HEK293 (cell line): ENCODE results near the gene AATK.

Experiments
- CTCF ChIA-PET: fragments of 350-600 bp; formaldehyde crosslinking; extraction: SDS; loops from one replicate; lab custom pipeline; 2021; ENCODE audit warnings: antibody characterized with exemption; lab: Yijun Ruan, JAX
- POLR2A ChIA-PET: fragments of 300-600 bp; formaldehyde crosslinking; extraction: SDS; loops from one replicate; lab custom pipeline; 2020; ENCODE audit warnings: antibody characterized with exemption, inconsistent platforms; lab: Yijun Ruan, JAX
- H3K27ac ChIP-seq: fragments of 200-500 bp; sonication (Bioruptor generic); 2 replicates; pipeline ENCODE4 v1.5.1; 2014; ENCODE audit warnings: low read depth, low read length, control low read depth, inconsistent platforms; ENCODE audit errors: extremely low read depth
- H3K36me3 ChIP-seq, 2 experiments: fragments of 200-500 bp in 1 of 2; sonication (Bioruptor generic) in 1 of 2; 1 replicate in 1 of 2; 2 replicates in 1 of 2; pipeline ENCODE4 v1.5.1; 2014 to 2017; ENCODE audit warnings: inconsistent platforms in 2 of 2, low read length in 2 of 2; ENCODE audit not compliant: control insufficient read depth in 2 of 2, insufficient read depth in 1 of 2
- H3K4me1 ChIP-seq: fragments of 200-500 bp; sonication (Bioruptor generic); 2 replicates; pipeline ENCODE4 v1.5.1; 2014; ENCODE audit warnings: mild to moderate bottlenecking, low read length, inconsistent platforms; ENCODE audit not compliant: control insufficient read depth, insufficient read depth
- H3K4me3 ChIP-seq: 2 replicates; pipeline ENCODE4 v1.5.1; 2011; ENCODE audit warnings: low read depth, mild to moderate bottlenecking, control low read depth, low read length, moderate library complexity
- H3K9me3 ChIP-seq: fragments of 200-500 bp; sonication (Bioruptor generic); 2 replicates; pipeline ENCODE4 v1.5.1; 2014; ENCODE audit warnings: low read depth, low read length, inconsistent platforms; ENCODE audit not compliant: control insufficient read depth, insufficient read depth
- HOXC10 ChIP-seq: sonication (generic); formaldehyde crosslinking; IDR thresholded peaks from 2 replicates; pipeline ENCODE4 v1.8.1; 2023; ENCODE audit warnings: mild to moderate bottlenecking, missing genetic modification reagents
- HOXD13 ChIP-seq: sonication (generic); formaldehyde crosslinking; IDR thresholded peaks from 2 replicates; pipeline ENCODE4 v1.8.0; 2022; ENCODE audit warnings: missing genetic modification reagents, borderline replicate concordance
- OSR2 ChIP-seq: fragments of 450-650 bp; formaldehyde crosslinking; IDR thresholded peaks from 2 replicates; pipeline ENCODE4 v1.5.1; 2016; ENCODE audit warnings: missing biosample characterization, missing genetic modification characterization
- PRDM1 ChIP-seq: fragments of 450-650 bp; formaldehyde crosslinking; IDR thresholded peaks from 2 replicates; pipeline ENCODE4; 2016; ENCODE audit warnings: missing biosample characterization, missing genetic modification characterization
- RBAK ChIP-seq: fragments of 450-650 bp; formaldehyde crosslinking; IDR thresholded peaks from 2 replicates; pipeline ENCODE4 v1.5.1; 2016; ENCODE audit warnings: missing biosample characterization, missing genetic modification characterization
- ZFP69B ChIP-seq: fragments of 450-650 bp; formaldehyde crosslinking; IDR thresholded peaks from 2 replicates; pipeline ENCODE4 v1.5.1; 2016; ENCODE audit warnings: missing biosample characterization, missing genetic modification characterization
- ZNF114 ChIP-seq: fragments of 450-650 bp; formaldehyde crosslinking; IDR thresholded peaks from 2 replicates; pipeline ENCODE4 v1.5.0; 2017; ENCODE audit warnings: missing biosample characterization, missing genetic modification characterization
- ZNF184 ChIP-seq: fragments of 450-650 bp; IDR thresholded peaks from 2 replicates; pipeline ENCODE4 v1.5.1; 2018; ENCODE audit warnings: missing biosample characterization, mild to moderate bottlenecking, missing genetic modification characterization
- ZNF2 ChIP-seq: fragments of 450-650 bp; formaldehyde crosslinking; IDR thresholded peaks from 2 replicates; pipeline ENCODE4 v1.5.1; 2016; ENCODE audit warnings: missing biosample characterization, missing genetic modification characterization
- ZNF24 ChIP-seq: fragments of 450-650 bp; formaldehyde crosslinking; IDR thresholded peaks from 2 replicates; pipeline ENCODE4 v1.5.1; 2016; ENCODE audit warnings: missing biosample characterization, missing genetic modification characterization
- ZNF354C ChIP-seq: fragments of 450-650 bp; formaldehyde crosslinking; IDR thresholded peaks from 2 replicates; pipeline ENCODE4 v1.5.1; 2016; ENCODE audit warnings: missing biosample characterization, missing genetic modification characterization, low read depth, borderline replicate concordance
- ZNF521 ChIP-seq: fragments of 450-650 bp; formaldehyde crosslinking; IDR thresholded peaks from 2 replicates; pipeline ENCODE4 v1.5.1; 2017; ENCODE audit warnings: missing biosample characterization, mild to moderate bottlenecking, missing genetic modification characterization
- ZNF558 ChIP-seq: fragments of 450-650 bp; formaldehyde crosslinking; IDR thresholded peaks from 2 replicates; pipeline ENCODE4 v1.5.1; 2016; ENCODE audit warnings: missing biosample characterization, missing genetic modification characterization
- ZNF585B ChIP-seq: fragments of 450-650 bp; formaldehyde crosslinking; IDR thresholded peaks from 2 replicates; pipeline ENCODE4 v1.5.1; 2016; ENCODE audit warnings: missing biosample characterization, missing genetic modification characterization
- ZNF621 ChIP-seq: fragments of 450-650 bp; formaldehyde crosslinking; IDR thresholded peaks from 2 replicates; pipeline ENCODE4 v1.5.1; 2017; ENCODE audit warnings: missing biosample characterization, missing genetic modification characterization
- ZNF677 ChIP-seq: fragments of 450-650 bp; IDR thresholded peaks from 2 replicates; pipeline ENCODE4 v1.5.0; 2018; ENCODE audit warnings: missing biosample characterization, mild to moderate bottlenecking, missing genetic modification characterization, moderate library complexity
- ZNF837 ChIP-seq: fragments of 450-650 bp; formaldehyde crosslinking; IDR thresholded peaks from 2 replicates; pipeline ENCODE4 v1.5.1; 2016; ENCODE audit warnings: missing biosample characterization, missing genetic modification characterization
- TF ChIP-seq, protein P1 (sequence below): fragments of 450-650 bp; formaldehyde crosslinking; IDR thresholded peaks from 2 replicates; pipeline ENCODE4 v1.5.1; 2016; ENCODE audit warnings: missing biosample characterization, missing genetic modification characterization
- TF ChIP-seq, protein P2 (sequence below): fragments of 450-650 bp; formaldehyde crosslinking; IDR thresholded peaks from 2 replicates; pipeline ENCODE4 v1.5.1; 2017; ENCODE audit warnings: missing biosample characterization, missing genetic modification characterization
- TF ChIP-seq, protein P3 (sequence below): sonication (generic); formaldehyde crosslinking; IDR thresholded peaks from 2 replicates; pipeline ENCODE4 v1.8.1; 2022; ENCODE audit warnings: mild to moderate bottlenecking, moderate library complexity, missing genetic modification reagents
- TF ChIP-seq, protein P4 (sequence below): fragments of 450-650 bp; formaldehyde crosslinking; IDR thresholded peaks from 2 replicates; pipeline ENCODE4 v1.5.1; 2016; ENCODE audit warnings: missing biosample characterization, missing genetic modification characterization

Gene AATK

DNA sequence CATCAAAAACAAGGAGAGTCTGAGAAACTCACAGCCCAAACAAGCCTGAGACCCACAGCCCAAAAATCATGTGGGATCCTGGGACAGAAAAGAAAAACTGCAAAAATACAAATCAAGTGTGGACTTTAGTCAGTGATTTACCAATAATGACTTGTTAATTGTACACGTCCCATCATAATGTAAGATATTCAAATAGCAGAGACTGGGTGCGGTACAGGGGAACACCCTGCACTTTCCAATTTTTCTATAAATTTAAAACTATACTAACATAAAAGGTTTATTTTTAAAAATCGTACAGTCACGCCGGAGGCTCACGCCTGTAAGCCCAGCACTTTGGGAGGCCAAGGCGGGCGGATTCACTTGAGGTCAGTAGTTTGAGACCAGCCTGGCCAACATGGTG is 48.0 kb upstream of the AATK start (continued):
- TF ChIP-seq, protein P1, sequence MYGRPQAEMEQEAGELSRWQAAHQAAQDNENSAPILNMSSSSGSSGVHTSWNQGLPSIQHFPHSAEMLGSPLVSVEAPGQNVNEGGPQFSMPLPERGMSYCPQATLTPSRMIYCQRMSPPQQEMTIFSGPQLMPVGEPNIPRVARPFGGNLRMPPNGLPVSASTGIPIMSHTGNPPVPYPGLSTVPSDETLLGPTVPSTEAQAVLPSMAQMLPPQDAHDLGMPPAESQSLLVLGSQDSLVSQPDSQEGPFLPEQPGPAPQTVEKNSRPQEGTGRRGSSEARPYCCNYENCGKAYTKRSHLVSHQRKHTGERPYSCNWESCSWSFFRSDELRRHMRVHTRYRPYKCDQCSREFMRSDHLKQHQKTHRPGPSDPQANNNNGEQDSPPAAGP, result no peak
- TF ChIP-seq ZNF585B (tag by site-specific recombination) (no peak), ZNF114 (tag by site-specific recombination) (no peak)

DNA sequence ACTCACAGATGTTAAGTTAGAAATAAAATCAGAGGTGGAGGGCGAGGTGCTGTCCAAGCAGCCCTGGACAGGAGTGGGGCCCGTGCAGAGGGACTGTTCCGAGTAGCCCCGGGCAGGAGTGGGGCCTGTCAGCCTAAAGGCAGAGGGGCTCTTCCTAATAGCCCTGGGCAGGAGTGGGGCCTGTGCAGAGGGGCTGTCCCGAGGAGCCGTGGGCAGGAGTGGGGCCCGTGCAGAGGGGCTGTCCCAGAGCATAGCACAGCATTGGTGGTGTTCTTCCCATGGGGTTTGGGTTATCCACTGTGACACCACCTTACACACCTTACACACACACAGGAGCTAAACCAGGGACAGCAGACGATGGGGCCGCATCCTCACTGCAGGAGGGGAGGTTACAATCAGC is 46.3 kb upstream of the AATK start:
- H3K27ac ChIP-seq, result no peak overlapping the region
- ChIA-PET POLR2A (no interaction called here), CTCF (no interaction called here)
- no peaks in the 10 kb centered on the region for H3K4me1 ChIP-seq
- H3K4me3 ChIP-seq, result no peak overlapping the region
- peaks cover 7 to 33% of the 10 kb centered on the region in 2 experiments; a peak in 2 of 3 replicates for H3K36me3 ChIP-seq
- H3K9me3 ChIP-seq, result no peaks in the 10 kb centered on the region
- TF ChIP-seq HOXC10 (CRISPR knock-in tag), result no peak
- TF ChIP-seq, protein P2, sequence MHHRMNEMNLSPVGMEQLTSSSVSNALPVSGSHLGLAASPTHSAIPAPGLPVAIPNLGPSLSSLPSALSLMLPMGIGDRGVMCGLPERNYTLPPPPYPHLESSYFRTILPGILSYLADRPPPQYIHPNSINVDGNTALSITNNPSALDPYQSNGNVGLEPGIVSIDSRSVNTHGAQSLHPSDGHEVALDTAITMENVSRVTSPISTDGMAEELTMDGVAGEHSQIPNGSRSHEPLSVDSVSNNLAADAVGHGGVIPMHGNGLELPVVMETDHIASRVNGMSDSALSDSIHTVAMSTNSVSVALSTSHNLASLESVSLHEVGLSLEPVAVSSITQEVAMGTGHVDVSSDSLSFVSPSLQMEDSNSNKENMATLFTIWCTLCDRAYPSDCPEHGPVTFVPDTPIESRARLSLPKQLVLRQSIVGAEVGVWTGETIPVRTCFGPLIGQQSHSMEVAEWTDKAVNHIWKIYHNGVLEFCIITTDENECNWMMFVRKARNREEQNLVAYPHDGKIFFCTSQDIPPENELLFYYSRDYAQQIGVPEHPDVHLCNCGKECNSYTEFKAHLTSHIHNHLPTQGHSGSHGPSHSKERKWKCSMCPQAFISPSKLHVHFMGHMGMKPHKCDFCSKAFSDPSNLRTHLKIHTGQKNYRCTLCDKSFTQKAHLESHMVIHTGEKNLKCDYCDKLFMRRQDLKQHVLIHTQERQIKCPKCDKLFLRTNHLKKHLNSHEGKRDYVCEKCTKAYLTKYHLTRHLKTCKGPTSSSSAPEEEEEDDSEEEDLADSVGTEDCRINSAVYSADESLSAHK (tag by site-specific recombination), result no peak
- TF ChIP-seq ZNF184 (tag by site-specific recombination), result no peak
- no peak for TF ChIP-seq OSR2 (tag by site-specific recombination)
- TF ChIP-seq ZNF24 (tag by site-specific recombination), result no peak
- TF ChIP-seq ZNF677 (tag by site-specific recombination), result no peak
- no peak for TF ChIP-seq RBAK
- TF ChIP-seq ZNF558, result no peak
- no peak for TF ChIP-seq ZNF837 (tag by site-specific recombination)
- TF ChIP-seq ZNF521 (tag by site-specific recombination), result no peak
- no peak for TF ChIP-seq ZNF354C
- TF ChIP-seq PRDM1 (tag by site-specific recombination), result no peak
- TF ChIP-seq ZNF114 (tag by site-specific recombination), result no peak
- no peak for TF ChIP-seq ZNF621 (tag by site-specific recombination)
- no peak for TF ChIP-seq ZNF2
- no peak for TF ChIP-seq ZFP69B
- TF ChIP-seq, protein P3, sequence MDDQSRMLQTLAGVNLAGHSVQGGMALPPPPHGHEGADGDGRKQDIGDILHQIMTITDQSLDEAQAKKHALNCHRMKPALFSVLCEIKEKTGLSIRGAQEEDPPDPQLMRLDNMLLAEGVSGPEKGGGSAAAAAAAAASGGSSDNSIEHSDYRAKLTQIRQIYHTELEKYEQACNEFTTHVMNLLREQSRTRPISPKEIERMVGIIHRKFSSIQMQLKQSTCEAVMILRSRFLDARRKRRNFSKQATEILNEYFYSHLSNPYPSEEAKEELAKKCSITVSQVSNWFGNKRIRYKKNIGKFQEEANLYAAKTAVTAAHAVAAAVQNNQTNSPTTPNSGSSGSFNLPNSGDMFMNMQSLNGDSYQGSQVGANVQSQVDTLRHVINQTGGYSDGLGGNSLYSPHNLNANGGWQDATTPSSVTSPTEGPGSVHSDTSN (CRISPR knock-in tag), result no peak
- TF ChIP-seq HOXD13 (CRISPR knock-in tag), result no peak
- TF ChIP-seq, protein P4, sequence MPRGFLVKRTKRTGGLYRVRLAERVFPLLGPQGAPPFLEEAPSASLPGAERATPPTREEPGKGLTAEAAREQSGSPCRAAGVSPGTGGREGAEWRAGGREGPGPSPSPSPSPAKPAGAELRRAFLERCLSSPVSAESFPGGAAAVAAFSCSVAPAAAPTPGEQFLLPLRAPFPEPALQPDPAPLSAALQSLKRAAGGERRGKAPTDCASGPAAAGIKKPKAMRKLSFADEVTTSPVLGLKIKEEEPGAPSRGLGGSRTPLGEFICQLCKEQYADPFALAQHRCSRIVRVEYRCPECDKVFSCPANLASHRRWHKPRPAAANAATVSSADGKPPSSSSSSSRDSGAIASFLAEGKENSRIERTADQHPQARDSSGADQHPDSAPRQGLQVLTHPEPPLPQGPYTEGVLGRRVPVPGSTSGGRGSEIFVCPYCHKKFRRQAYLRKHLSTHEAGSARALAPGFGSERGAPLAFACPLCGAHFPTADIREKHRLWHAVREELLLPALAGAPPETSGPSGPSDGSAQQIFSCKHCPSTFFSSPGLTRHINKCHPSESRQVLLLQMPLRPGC (tag by site-specific recombination), result no peak
